ENCODE data around the gene CACTIN.
A peak's percentile ranks its signal among the peaks of the same experiment; 100 is the strongest.

Gene CACTIN

DNA sequence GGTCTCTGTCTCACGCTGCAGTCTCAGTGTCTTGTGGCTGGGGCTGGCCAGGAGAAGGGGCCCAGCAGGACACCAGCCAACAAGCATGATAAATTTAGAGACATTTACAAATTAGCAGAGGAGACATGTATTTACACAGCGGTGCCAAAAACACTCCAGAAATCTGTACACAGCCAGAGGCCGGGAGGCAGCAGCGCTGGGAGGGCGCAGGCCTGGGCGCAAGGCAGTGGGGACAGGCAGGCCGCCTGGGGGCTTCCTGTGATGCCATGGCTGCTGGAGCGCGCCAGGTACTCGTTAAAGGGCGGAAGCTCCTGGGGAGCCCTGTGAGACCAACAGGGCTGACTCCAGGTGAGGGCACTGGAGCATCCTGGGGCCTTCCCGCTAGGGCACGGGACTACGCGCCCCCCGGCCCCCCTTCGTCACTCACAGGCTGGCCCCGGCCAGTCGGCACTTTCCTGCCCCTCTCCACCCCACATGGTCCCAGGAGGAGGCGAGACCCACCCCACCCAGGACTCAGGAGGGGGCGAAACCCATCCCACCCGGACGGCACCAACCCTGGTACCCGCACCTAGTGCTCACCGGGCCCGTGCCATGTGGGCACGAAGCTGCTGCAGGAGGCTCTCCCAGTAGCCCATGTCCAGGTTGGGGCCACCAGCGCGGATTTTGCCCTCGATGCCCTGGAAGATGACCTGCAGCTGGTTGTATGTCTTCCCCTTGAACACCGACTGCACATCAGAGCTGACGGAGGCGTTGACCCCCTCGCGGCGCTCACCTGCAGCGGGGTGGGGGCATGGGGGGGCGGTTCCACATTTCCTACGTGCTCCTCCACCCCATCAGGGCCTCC lies 12.6 kb downstream of the CACTIN start:
- DNase-seq (ENCODE audit: extremely low read depth in 1 of 2, low read depth in 1 of 2) = no peak

- no peak for DNase-seq (ENCODE audit: extremely low read depth in 1 of 2, low read depth in 1 of 2)
These were observed 13.5 kb downstream of the CACTIN start for GRCh38 chr19:3612901-3613741.

DNA sequence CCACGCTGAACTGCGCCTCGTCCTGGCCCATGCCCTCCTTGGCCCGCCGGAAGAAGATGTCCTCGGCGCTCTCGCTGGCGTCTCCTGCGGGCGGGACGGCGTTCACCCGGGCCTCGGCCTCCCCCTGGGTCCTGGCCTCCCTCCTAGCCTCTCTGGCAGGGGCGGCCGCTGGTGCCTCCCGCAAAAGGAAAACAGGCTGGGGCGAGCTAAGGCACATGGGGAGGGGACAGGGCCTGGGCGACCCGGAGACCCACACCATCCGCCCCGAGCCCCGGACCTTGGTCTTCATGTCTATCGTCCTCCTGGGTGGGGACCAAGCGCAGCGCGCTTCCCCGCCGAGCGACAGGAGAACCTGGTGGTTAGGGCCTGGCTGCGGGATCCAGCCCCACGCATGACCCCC lies 14.3 kb downstream of the CACTIN start:
- no peak for DNase-seq (ENCODE audit: extremely low read depth in 1 of 2, low read depth in 1 of 2)

- no peak for DNase-seq (ENCODE audit: extremely low read depth in 1 of 2, low read depth in 1 of 2)
These were observed 14.7 kb downstream of the CACTIN start for GRCh38 chr19:3611841-3612240.

DNA sequence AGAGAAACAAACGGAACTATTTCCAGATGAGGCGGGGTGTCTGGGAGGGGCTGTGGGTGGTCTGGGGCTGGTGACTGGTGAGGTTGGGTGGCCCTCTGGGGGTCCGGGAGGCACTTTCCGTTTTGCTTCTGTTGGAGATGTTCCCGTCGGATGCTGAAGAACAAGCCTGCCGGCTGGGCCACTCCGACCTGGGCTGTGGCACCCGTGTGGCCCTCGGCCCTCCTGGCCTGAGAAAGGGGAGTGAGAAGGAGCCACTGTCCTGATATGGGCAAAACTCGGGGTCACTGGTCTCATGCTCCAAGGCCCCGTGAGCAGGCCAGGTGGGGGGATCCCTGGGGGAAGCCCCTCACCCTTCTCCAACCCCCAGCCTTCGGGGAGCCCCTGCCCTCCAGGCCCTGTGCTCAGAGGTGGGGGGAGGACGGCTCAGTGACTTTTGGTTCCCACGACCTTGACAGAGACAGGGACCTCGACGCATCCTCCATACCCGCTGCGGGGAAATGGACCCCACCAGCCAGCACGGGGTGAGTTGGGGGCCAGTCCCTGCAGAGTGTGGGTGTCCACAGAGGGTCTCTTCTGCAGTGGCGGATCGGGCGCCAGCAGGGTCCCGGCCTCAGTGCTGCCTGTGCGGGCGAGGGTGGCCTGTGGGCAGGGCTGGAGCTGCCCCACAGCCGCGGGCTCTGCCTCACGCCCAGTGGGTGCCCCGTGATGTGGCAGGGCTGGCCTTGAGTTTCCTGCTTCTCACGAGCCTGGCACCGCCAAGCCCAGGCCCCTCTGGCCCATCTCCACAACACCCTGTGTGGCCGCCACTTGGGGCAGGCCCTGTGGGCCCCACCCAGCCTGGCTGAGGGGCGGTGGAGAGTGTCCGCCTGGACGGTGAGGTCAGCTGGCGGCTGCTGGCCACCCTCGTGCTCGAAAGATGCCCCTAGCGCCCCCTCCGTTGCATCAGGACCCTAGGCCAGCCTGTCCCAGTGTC lies 15.6 kb downstream of the CACTIN start:
- no peak for DNase-seq (ENCODE audit: extremely low read depth in 1 of 2, low read depth in 1 of 2)

DNA sequence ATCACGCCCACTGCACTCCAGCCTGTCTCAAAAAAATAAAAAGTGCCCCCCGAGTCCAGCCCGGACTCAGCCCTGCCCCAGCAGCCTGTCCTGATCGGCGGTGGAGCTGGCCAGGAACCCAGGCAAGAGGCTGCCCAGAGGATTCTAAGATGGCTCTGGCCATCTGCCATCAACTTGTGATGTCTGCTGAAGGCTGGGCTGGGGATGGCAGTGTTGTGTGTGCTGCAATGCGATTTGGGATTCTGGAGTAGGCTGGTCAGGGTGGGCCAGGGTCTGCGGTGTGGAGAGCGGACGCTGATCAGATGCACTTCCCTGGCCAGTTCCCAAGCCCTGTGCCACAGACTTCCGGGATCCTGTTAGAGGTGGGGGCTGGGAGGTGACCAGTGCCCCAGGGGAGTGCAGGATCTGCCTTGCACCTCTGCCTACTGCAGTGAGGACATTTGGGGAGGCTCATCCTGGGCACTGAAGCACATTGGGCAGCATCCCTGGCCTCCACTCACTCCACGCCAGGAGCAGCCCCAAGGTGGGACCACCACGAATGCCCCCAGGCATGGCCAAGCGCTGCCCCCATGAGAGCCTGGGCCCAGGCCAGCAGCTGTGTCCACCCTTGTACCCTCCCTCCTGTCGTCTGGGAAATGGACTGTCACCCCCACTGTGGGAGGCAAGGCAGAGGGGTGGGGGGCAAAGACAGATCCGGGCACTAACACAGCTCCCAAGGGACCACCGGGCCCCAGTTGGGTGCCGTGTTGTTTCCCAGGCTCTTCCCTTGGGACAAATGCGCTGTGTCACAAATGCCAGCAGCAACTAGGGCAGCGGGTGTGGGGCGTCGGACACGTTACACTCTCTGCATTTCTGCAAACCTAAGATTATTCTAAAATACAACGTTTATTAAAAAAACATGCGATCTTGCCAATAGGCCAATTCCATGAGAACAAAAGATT lies 16.5 kb downstream of the CACTIN start:
- no peak for DNase-seq (ENCODE audit: extremely low read depth in 1 of 2, low read depth in 1 of 2)

GRCh38 chr19:3608750-3609322 lies 17.8 kb downstream of the CACTIN start:
- DNase-seq (ENCODE audit: extremely low read depth in 1 of 2, low read depth in 1 of 2) = no peak

GRCh38 chr19:3608079-3608641 lies 18.4 kb downstream of the CACTIN start:
- no peak for DNase-seq (ENCODE audit: extremely low read depth in 1 of 2, low read depth in 1 of 2)

DNA sequence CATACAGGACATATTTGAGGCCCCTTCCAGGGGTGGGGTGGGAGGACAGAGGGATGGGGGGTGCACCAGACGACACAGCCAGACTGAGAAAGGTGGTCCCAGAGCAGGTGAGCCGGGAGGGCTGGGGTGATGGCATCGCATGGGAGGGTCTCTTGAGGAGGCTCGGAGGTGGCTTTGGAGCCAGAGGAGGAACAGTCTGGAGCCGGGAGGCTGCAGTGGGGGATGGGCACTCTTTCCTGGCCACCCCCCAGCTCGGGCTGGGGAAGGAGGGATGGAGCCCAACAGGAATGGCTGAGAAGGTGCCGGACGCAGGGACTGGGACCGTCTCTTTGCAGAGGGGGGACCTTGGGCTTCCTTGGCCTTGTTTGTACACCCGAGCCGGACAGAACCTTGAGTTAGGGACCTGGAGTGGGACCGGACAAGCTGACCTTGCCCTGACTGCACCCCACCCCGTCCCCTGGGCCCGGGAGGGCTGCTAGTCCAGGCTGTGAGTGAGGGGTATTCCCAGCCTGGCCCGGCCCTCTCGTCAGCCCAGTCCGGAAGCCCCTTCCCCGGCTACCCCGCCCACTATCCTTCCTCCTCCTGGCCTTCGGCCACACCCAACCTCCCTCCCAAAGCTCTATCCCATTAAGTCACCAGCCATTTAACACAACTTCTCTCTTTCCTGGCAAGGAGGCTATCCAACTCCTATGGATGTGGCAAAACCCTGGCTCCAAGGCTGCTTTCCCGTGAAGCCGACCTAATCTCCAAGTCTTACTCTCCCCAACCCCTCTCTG lies 19.1 kb downstream of the CACTIN start:
- no peak for DNase-seq (ENCODE audit: extremely low read depth in 1 of 2, low read depth in 1 of 2)

DNA sequence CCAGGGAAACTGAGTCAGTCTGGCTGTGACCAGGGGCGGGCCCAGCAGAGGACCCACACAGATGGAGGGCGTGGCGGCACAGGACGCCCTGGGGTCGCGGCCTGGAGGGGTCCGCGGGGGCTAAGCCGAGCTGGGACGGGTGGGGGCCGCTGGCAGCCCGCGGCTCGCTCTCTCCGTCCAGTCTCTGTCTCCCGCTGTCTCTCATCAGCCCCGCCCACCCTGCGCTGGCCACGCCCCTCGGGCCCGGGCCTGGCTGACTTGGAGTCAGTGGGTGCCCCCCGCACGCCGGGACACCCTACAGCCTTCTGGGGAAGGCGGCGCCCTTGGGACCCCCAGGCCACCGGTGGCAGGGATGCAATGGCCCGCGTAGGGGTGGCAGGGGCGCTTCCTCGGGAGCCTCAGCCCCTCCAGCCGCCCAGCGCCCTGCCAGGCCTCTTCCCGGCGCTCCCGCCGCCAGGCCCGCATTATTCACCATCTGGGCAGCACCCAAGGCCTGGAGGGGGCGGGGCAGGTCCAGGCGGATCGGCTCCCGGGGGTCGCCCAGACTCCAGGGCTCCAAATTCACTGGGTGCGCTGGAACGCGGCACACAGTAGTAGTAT lies 19.8 kb downstream of the CACTIN start, which contains the start of gene TBXA2R:
TSS of gene TBXA2R (minus strand) at position 186 of the 600 bp plus-strand sequence. CDS start 6,241 bp downstream, outside the sequence.
- DNase-seq (ENCODE audit: extremely low read depth in 1 of 2, low read depth in 1 of 2) = peak in 1 of 2 donors; percentile 31

DNA sequence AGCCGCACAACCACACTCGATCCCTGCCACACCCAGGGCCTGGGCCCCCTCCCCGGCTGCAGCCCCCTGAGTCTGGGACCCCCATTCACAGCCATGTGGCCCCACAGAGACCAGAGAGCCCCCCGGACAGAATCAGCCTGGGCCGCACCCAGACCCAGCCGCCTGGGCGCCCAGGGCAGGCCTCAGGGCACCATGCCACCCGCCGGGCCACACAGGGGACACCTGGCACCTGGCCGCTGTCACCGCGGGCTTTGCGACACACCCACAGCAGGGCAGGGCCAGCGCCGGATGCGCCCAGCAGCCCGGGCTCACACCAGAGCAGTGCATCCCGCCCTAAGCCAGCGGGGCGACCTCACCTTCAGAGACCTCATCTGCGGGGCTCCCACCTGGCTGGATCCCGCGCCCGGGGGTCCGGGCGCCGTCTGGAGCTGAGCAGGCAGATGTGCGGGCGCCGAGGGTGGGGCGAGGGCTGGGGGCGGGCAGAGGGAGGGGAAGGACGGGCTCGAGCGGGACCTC lies 20.4 kb downstream of the CACTIN start:
- DNase-seq (ENCODE audit: extremely low read depth in 1 of 2, low read depth in 1 of 2) = peak in 1 of 2 donors; percentile 16

DNA sequence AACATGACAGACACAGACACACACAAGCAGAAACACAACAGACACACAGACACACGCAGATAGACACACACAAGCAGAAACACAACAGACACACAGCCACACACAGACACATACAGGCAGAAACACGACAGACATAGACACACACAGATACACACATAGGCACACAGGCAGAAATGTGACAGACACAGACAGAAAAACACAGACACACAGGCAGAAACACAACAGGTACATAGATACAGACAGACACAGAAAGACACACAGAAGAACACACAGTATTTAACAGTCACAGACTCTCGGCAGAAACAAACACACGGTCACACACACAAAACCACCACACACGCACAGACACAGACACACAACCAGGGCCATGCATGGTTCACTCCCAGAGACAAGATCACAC lies 20.8 kb downstream of the CACTIN start:
- DNase-seq (ENCODE audit: extremely low read depth in 1 of 2, low read depth in 1 of 2) = no peak

- no peak for DNase-seq (ENCODE audit: extremely low read depth in 1 of 2, low read depth in 1 of 2)
These were observed 21.2 kb downstream of the CACTIN start for GRCh38 chr19:3605361-3605760.

DNA sequence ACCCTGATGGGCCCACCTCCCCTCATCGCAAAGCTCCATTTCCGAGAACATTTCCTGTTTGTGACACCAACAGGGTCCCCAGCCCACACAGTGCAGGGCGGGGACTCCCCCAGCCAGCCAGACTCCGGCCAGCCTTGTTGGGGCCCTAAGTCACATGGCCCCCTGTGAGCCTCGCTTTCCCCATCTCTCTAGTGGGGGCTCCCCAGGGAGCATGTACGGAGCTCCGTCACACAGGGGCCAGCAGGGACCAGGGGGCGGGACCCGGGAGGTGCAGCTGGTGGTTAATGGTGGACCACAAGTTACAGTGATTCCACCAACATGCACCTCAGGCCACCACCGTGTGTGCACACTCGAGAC lies 21.6 kb downstream of the CACTIN start:
- DNase-seq (ENCODE audit: extremely low read depth in 1 of 2, low read depth in 1 of 2) = no peak

DNA sequence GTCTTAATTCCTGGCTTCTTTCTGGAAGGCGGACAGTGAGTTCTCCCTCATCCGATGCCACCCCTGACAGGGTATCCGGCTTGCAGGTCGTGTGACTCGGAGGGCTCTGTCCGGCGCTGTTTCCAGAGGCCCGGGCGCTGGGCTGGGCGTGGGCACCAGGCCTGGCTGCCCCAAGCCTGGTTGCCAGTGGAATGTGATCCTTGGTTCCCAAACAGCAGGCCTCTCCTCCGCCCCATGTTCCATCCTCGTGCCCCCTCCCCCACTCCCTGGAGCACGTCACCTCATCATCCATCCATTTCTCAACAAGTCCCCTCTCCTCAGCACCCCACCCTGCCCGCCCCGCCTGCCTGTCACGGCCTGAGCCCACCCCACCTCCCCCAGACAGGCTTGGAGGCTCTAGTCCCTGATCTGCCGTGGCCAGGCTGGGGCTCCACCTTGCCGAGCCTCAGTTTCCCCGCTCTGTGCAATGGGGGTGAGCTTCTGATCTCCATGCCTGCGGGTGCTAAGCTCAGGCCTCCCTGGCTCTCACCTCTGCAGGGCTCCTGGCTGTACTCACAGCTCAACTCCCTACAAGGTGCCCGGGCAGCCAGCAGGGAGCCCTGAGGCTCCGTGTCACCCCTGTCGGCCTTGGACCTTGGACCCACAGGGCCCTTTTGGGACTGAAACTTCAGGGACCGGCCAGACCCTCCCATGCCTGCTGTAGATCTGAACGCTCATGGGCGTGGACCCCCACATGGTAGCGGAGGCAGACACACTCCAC lies 22.2 kb downstream of the CACTIN start:
- DNase-seq (ENCODE audit: extremely low read depth in 1 of 2, low read depth in 1 of 2) = no peak

DNA sequence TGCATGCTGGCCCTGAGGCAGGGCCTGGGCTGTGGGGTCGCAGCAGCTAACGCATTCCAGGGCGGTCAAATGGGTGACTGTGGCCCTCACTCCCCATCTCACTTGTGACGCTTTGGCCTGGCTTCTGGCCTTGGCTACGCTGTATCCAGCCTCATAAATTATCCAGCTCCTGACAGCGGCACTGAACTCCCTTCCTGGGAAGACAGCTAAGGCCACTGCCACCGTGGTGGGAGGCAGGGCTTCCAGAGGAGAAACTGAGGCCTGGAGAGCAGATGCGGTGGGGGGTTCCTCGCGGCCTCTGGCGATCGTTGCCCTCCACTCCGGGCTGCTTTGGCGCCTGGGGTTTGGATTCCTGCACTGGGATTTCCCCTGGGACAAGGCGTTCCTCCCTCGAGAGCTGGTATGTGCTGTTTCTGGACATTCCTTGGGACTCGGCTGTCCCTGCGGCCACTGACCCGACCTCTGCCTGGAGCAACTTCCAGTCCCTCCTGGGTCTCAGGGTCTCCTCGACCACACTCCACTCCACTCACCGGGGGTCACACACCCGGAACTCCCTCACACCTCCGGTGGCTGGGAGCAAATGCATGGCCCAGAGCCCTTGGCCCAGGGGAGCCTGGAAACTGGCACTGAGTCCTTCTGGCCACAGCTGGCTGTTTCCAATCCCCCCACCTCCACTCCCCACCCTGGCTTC lies 23.3 kb downstream of the CACTIN start:
- DNase-seq (ENCODE audit: extremely low read depth in 1 of 2, low read depth in 1 of 2) = no peak
